ENCODE results near the gene DNAJC4.

GRCh38 chr11:64206457-64207255 lies 23.7 kb upstream of the DNAJC4 start, which contains the start of gene FERMT3:
- TF ChIP-seq CTCF (optimal IDR thresholded peaks at IDR 0.05 in 1 of 3, IDR thresholded peaks at IDR 0.05 in 1 of 3, conservative IDR thresholded peaks at IDR 0.05 in 1 of 3; ENCODE audit: extremely low read depth in 1 of 3, insufficient read depth in 2 of 3, low read length in 3 of 3) = no peak
- TF ChIP-seq EZH2 (IDR thresholded peaks at IDR 0.05; ENCODE audit: low read length) = no peak
